Left lung (tissue), 10 donors: ENCODE data around the gene GALNT16. TPM values are rescaled to one million over a fixed set of nuclear protein-coding genes. Genes with fewer than 3 reads are reported as not detected.
"Not testable (repeated sequence)": the region's sequence is repeated elsewhere in the genome, so short reads cannot be mapped to it uniquely, and the experiment has no call there.

ENCODE experiments used
- ATAC-seq: fragments of 200-7000 bp; cut with Tn5 transposase; one replicate; pipeline ENCODE4 v1.9.1; 2020; ENCODE audit warnings: moderate library complexity
- DNase-seq, 4 donors: peaks; one replicate each; pipeline ENCODE4 v3.0.0-alpha.2; 2013 to 2020
- H3K27ac ChIP-seq, 2 donors: fragments of 200-600 bp; sonication (generic) in 1 of 2; one replicate each; pipeline versions ENCODE4 v1.5.0 to v1.8.0; 2020 to 2021
- H3K27me3 ChIP-seq, 2 donors: fragments of 200-600 bp; sonication (generic) in 1 of 2; one replicate each; pipeline versions ENCODE4 v1.5.0 to v1.8.0; 2020 to 2021
- H3K36me3 ChIP-seq, 2 donors: fragments of 200-600 bp; sonication (generic) in 1 of 2; one replicate each; pipeline versions ENCODE4 v1.5.0 to v1.8.0; 2020 to 2021
- H3K4me1 ChIP-seq, 2 donors: fragments of 200-600 bp; one replicate each; pipeline ENCODE4 v1.8.0; 2021
- H3K4me3 ChIP-seq, 2 donors: fragments of 200-600 bp; sonication (generic) in 1 of 2; one replicate each; pipeline versions ENCODE4 v1.5.0 to v1.8.0; 2020 to 2021; ENCODE audit warnings: mild to moderate bottlenecking in 1 of 2
- H3K9me3 ChIP-seq, 2 donors: fragments of 200-600 bp; sonication (generic) in 1 of 2; one replicate each; pipeline versions ENCODE4 v1.5.0 to v1.8.0; 2020 to 2021
- intact Hi-C, 2 donors: fragments of 100-400 bp; cut with DNase I; formaldehyde crosslinking; loops; one replicate each; pipeline versions ENCODE4 v1.11.2 to v1.14.2; 2022
- polyA plus RNA-seq, 6 donors: library from polyadenylated mRNA; unstranded; fragments of 120-200 nt; gene quantifications; one replicate each; pipeline ENCODE4 v1.2.1, GENCODE V29; 2013; ENCODE audit not compliant: insufficient read length in 6 of 6
- total RNA-seq, 2 donors: library from RNA; stranded (reverse); fragmentation: NEBNext Ultra II Directional; extraction: Animal tissue kit (Norgen Biotek cat#: 25700); gene quantifications; one replicate each; pipeline ENCODE4 v1.2.1, GENCODE V29; 2021
- TF ChIP-seq, protein P1 (sequence below), 2 donors: fragments of 200-600 bp; sonication (generic) in 1 of 2; IDR thresholded peaks; one replicate each; pipeline versions ENCODE4 v1.5.0 to v1.8.0; 2021; ENCODE audit warnings: antibody characterized with exemption in 2 of 2
- donor health status: DM: no; HTN: yes; CAD: no.
- donor health status: DM: no; HTN: no; CAD: no.

GALNT16 gene
- total and polyA plus RNA-seq, 8 donors: 2.4 to 5.0 (median 3.7) TPM

DNA sequence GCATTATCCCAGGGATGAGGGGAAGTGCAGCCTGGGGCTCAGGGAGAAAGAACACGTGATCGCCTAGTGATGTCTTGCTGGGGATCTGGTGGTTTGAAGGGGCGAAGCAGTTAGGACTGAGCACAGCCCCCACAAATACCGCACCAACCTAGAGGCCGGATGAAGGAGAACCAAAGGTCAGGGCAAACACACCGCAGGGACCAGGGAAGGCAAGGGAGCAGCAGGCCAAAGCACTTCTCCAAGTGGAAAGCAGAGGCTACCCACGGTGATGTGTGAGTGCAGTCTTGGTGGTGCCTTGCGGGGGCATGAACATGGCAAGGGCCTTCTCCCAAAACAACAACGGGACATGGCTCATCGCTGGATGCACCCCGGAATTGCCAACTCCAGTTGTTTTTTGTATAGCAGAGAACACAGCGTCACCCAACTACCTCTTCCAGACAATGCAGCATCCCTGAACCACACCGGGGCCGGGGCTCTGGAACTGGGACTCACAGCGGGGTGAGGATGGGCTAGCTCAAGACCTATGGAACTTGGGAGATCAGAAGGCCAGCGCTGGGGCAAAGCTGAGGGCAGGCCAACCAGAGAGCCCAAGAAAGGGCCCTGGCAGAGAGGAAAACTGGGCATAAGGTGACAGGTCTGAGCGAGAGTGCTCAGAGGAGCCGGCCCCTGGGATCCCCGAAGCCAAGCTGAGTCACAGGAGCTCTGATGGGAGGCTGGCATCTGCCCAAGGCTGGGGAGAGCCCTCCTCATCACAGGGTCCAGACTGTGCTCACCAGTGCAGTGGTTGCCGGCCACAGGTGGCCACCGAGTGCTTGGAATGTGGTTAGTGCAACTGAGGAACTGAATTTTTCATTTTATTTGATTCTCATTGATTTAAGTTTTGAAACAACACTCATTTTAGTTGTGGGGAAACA lies 11.1 kb downstream of the GALNT16 start:
- Histone ChIP-seq H3K27ac (no peak overlapping the region), H3K4me3 (no peak overlapping the region), H3K4me1 (no peaks in the 10 kb centered on the region), H3K36me3 (no peaks in the 10 kb centered on the region), H3K27me3 (peaks cover 0 to 5% of the 10 kb centered on the region in 2 donors), H3K9me3 (no peaks in the 10 kb centered on the region)
- TF ChIP-seq, protein P1, sequence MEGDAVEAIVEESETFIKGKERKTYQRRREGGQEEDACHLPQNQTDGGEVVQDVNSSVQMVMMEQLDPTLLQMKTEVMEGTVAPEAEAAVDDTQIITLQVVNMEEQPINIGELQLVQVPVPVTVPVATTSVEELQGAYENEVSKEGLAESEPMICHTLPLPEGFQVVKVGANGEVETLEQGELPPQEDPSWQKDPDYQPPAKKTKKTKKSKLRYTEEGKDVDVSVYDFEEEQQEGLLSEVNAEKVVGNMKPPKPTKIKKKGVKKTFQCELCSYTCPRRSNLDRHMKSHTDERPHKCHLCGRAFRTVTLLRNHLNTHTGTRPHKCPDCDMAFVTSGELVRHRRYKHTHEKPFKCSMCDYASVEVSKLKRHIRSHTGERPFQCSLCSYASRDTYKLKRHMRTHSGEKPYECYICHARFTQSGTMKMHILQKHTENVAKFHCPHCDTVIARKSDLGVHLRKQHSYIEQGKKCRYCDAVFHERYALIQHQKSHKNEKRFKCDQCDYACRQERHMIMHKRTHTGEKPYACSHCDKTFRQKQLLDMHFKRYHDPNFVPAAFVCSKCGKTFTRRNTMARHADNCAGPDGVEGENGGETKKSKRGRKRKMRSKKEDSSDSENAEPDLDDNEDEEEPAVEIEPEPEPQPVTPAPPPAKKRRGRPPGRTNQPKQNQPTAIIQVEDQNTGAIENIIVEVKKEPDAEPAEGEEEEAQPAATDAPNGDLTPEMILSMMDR (IDR thresholded peaks at IDR 0.05): no peak
- no peak for DNase-seq
- intact Hi-C loops: no loop called here
- ATAC-seq: no peak

DNA sequence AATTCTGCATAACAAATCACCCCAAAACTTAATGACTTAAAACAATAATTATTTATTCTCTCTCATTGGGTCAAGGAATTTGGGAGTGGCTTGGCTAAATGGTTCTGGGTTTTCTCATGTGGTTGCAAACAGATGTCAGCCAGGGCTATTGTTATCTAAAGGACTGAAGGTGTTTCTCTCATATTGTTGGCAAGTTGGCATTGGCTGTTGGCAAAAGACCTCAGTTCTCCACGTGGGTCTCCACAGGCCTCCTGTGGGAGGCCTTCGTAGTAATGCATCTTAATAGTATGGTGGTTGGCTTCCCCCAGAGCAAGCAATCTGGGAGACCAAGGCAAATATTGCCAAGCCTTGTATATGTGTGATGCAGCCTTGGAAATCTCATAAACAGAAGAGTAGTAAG lies 14.4 kb downstream of the GALNT16 start:
- H3K9me3 ChIP-seq: no peaks in the 10 kb centered on the region
- no peak overlapping the region for H3K4me3 ChIP-seq
- no peak for ATAC-seq
- H3K27ac ChIP-seq: no peak overlapping the region
- TF ChIP-seq, protein P1 (IDR thresholded peaks at IDR 0.05): no peak
- DNase-seq: no peak
- intact Hi-C loops: no loop called here
- H3K4me1 ChIP-seq: no peaks in the 10 kb centered on the region
- H3K27me3 ChIP-seq: no peaks in the 10 kb centered on the region
- H3K36me3 ChIP-seq: no peaks in the 10 kb centered on the region

DNA sequence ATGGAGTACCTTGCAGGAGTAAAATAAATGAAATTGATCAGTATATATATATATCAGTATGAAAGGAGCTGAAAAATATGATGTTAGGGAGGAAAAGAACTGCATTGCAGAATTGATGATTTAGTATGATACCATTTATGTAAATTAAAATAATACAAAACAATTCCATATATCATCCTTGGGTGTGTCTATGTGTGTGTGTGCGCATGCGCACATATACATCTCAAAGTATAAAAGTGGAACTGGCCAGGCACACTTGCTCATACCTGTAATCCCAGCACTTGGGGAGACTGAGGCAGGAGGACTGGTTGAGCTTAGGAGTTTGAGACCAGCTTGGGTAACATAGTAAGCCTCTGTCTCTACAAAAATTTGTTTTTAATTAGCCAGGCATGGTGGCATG lies 15.4 kb downstream of the GALNT16 start:
- intact Hi-C loops: no loop called here

DNA sequence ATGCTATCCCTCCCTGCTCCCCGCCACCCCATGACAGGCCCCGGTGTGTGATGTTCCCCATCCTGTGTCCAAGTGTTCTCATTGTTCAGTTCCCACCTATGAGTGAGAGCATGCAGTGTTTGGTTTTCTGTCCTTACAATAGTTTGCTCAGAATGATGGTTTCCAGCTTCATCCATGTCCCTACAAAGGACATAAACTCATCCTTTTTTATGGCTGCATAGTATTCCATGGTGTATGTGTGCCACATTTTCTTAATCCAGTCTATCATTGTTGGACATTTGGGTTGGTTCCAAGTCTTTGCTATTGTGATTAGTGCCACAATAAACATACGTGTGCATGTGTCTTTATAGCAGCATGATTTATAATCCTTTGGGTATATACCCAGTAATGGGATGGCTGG lies 17.4 kb downstream of the GALNT16 start:
- H3K9me3 ChIP-seq, H3K4me1 ChIP-seq, intact Hi-C loops, H3K4me3 ChIP-seq, DNase-seq, H3K36me3 ChIP-seq, ATAC-seq, H3K27ac ChIP-seq, H3K27me3 ChIP-seq: not testable (repeated sequence)

More for the DNA sequence above, 15.4 kb downstream of the GALNT16 start:
- Histone ChIP-seq H3K36me3 (no peaks in the 10 kb centered on the region), H3K27me3 (no peaks in the 10 kb centered on the region), H3K4me1 (no peaks in the 10 kb centered on the region), H3K4me3 (no peak overlapping the region), H3K9me3 (no peaks in the 10 kb centered on the region), H3K27ac (no peak overlapping the region)
- no peak for DNase-seq
- no peak for ATAC-seq
- TF ChIP-seq, protein P1 (IDR thresholded peaks at IDR 0.05): no peak

DNA sequence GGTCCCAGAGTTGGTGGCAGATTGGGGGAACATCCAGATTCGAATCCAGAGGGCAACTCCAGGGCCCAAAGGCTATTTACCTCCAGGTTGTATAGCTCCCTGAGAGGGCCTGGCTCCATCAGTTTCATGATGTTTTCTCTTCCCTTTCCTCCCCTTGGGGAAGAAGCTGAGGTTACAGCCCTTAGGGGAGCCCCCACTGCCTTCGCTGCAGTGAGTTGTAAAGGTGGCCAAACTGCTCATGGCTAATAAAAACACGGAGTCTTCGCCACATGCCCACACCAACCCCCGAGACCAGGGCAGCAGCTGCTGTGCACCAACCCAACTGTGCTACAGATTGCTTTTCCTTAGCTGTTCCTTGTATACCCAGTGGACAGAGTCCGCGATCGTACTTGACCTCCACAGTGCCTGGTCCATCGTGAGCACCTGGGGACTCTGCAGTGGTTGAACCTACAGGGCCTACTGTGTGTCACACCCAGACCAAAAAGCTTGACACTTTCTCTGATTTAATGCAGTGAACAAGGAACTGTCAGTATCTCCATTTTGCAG lies 20.9 kb downstream of the GALNT16 start:
- no peaks in the 10 kb centered on the region for H3K4me1 ChIP-seq
- no peaks in the 10 kb centered on the region for H3K9me3 ChIP-seq
- no peaks in the 10 kb centered on the region for H3K36me3 ChIP-seq
- H3K27me3 ChIP-seq: no peaks in the 10 kb centered on the region
- H3K27ac ChIP-seq: no peak overlapping the region
- intact Hi-C loops: no loop called here
- DNase-seq: no peak
- TF ChIP-seq, protein P1 (IDR thresholded peaks at IDR 0.05): no peak
- no peak overlapping the region for H3K4me3 ChIP-seq
- no peak for ATAC-seq
